Astrocyte (in vitro differentiated cells and primary cell): ENCODE measurements around the gene ASPG. TPM values are rescaled to one million over a fixed set of nuclear protein-coding genes. Genes with fewer than 3 reads are reported as not detected.

Experiments used
- DNase-seq: peaks from one replicate; pipeline ENCODE4 v3.0.0-alpha.2; 2010; ENCODE audit warnings: low read depth
- FAIRE-seq: peaks from 2 replicates; lab custom pipeline; 2011; peaks lifted over from hg19 to GRCh38; lab: Jason Lieb, UNC
- H2AFZ ChIP-seq: 2 replicates; pipeline ENCODE4 v1.6.0; 2012; ENCODE audit warnings: low read depth, low read length, inconsistent platforms
- H3K27ac ChIP-seq: 2 replicates; pipeline ENCODE4 v1.5.1; 2011; ENCODE audit warnings: low read depth, low read length, inconsistent platforms
- H3K27me3 ChIP-seq: 2 replicates; pipeline ENCODE4 v1.6.0; 2011; ENCODE audit warnings: low read length, inconsistent platforms; ENCODE audit not compliant: insufficient read depth
- H3K36me3 ChIP-seq: 2 replicates; pipeline ENCODE4 v1.5.1; 2011; ENCODE audit warnings: low read length, inconsistent platforms; ENCODE audit not compliant: insufficient read depth
- H3K4me1 ChIP-seq: 2 replicates; pipeline ENCODE4 v1.5.1; 2011; ENCODE audit warnings: low read length, inconsistent platforms; ENCODE audit not compliant: insufficient read depth
- H3K4me2 ChIP-seq: 2 replicates; pipeline ENCODE4 v1.6.0; 2012; ENCODE audit warnings: low read length, inconsistent platforms
- H3K4me3 ChIP-seq: 2 replicates; pipeline ENCODE4 v1.5.1; 2011; ENCODE audit warnings: low read depth, mild to moderate bottlenecking, low read length, inconsistent platforms; ENCODE audit not compliant: insufficient read depth
- H3K79me2 ChIP-seq: 2 replicates; pipeline ENCODE4 v1.6.0; 2012; ENCODE audit warnings: mild to moderate bottlenecking, low read length, inconsistent platforms; ENCODE audit not compliant: insufficient read depth
- H3K9ac ChIP-seq: 2 replicates; pipeline ENCODE4 v1.6.0; 2012; ENCODE audit warnings: mild to moderate bottlenecking, low read length, inconsistent platforms
- H3K9me3 ChIP-seq: 2 replicates; pipeline ENCODE4 v1.5.1; 2012; ENCODE audit warnings: low read depth, mild to moderate bottlenecking, low read length, inconsistent platforms; ENCODE audit not compliant: insufficient read depth
- H4K20me1 ChIP-seq: 2 replicates; pipeline ENCODE4 v1.6.0; 2012; ENCODE audit warnings: low read length, inconsistent platforms; ENCODE audit not compliant: insufficient read depth
- H3K27ac Mint-ChIP-seq: one replicate; pipeline ENCODE4 v1.8.0; 2021; ENCODE audit warnings: mild to moderate bottlenecking, mixed read lengths; ENCODE audit not compliant: unreplicated experiment
- H3K27me3 Mint-ChIP-seq: one replicate; pipeline ENCODE4 v1.8.0; 2021; ENCODE audit warnings: low read depth, mixed read lengths; ENCODE audit not compliant: unreplicated experiment
- H3K36me3 Mint-ChIP-seq: one replicate; pipeline ENCODE4 v1.8.0; 2021; ENCODE audit warnings: low read depth, mixed read lengths; ENCODE audit not compliant: unreplicated experiment
- H3K4me1 Mint-ChIP-seq: one replicate; pipeline ENCODE4 v1.8.0; 2021; ENCODE audit warnings: low read depth, mixed read lengths; ENCODE audit not compliant: unreplicated experiment
- H3K4me3 Mint-ChIP-seq: one replicate; pipeline ENCODE4 v1.8.0; 2021; ENCODE audit warnings: mild to moderate bottlenecking, moderate library complexity, mixed read lengths; ENCODE audit not compliant: unreplicated experiment
- H3K9me3 Mint-ChIP-seq: one replicate; pipeline ENCODE4 v1.8.0; 2021; ENCODE audit warnings: mild to moderate bottlenecking, mixed read lengths; ENCODE audit not compliant: unreplicated experiment
- CTCF ChIP-seq: IDR thresholded peaks from 2 replicates; pipeline ENCODE4 v1.5.1; 2011; ENCODE audit warnings: low read depth, mild to moderate bottlenecking, inconsistent platforms, low read length, moderate library complexity; ENCODE audit not compliant: insufficient read depth
- EZH2 ChIP-seq: IDR thresholded peaks from 2 replicates; pipeline ENCODE4 v1.6.1; 2012; ENCODE audit warnings: mild to moderate bottlenecking, low read length, inconsistent platforms; ENCODE audit not compliant: insufficient read depth
- total RNA-seq: library from RNA; stranded (reverse); gene quantifications from 2 replicates; pipeline ENCODE4 v1.2.1, GENCODE V29; 2021

Gene ASPG
- total RNA-seq, 1 donor from 2014 or later, result not detected

GRCh38 chr14:104128981-104129380, 43.5 kb downstream of the ASPG start:
- Histone ChIP-seq H2AFZ (no peak overlapping the region), H3K4me1 (no peaks in the 10 kb centered on the region), H4K20me1 (no peaks in the 10 kb centered on the region), H3K9ac (no peak overlapping the region), H3K4me2 (no peak overlapping the region), H3K4me3 (no peak overlapping the region), H3K27me3 (no peaks in the 10 kb centered on the region), H3K9me3 (peaks cover 9% of the 10 kb centered on the region), H3K36me3 (no peaks in the 10 kb centered on the region), H3K79me2 (no peaks in the 10 kb centered on the region), H3K27ac (no peak overlapping the region)
- no peak for DNase-seq
- H3K36me3 Mint-ChIP-seq, result peaks cover 2% of the 10 kb centered on the region
- TF ChIP-seq CTCF, result no peak
- no peak for TF ChIP-seq EZH2
- H3K27ac Mint-ChIP-seq, result no peak overlapping the region
- FAIRE-seq, result no peak
- no peaks in the 10 kb centered on the region for H3K4me1 Mint-ChIP-seq
- H3K27me3 Mint-ChIP-seq, result peaks cover 47% of the 10 kb centered on the region
- H3K4me3 Mint-ChIP-seq, result no peak overlapping the region
- H3K9me3 Mint-ChIP-seq, result peaks cover 23% of the 10 kb centered on the region

GRCh38 chr14:104129556-104129955, 44.1 kb downstream of the ASPG start:
- peaks cover 9% of the 10 kb centered on the region for H3K9me3 ChIP-seq
- Mint-ChIP-seq H3K36me3 (peaks cover 2% of the 10 kb centered on the region), H3K27ac (no peak overlapping the region), H3K4me3 (no peak overlapping the region), H3K9me3 (peaks cover 22% of the 10 kb centered on the region), H3K4me1 (no peaks in the 10 kb centered on the region), H3K27me3 (peaks cover 52% of the 10 kb centered on the region)
- no peaks in the 10 kb centered on the region for H4K20me1 ChIP-seq
- H3K4me3 ChIP-seq, result no peak overlapping the region
- no peak for FAIRE-seq
- H3K9ac ChIP-seq, result no peak overlapping the region
- H3K27ac ChIP-seq, result no peak overlapping the region
- peaks cover 2% of the 10 kb centered on the region for H3K27me3 ChIP-seq
- no peaks in the 10 kb centered on the region for H3K79me2 ChIP-seq
- no peak for TF ChIP-seq EZH2
- TF ChIP-seq CTCF, result no peak
- H3K4me2 ChIP-seq, result no peak overlapping the region
- H3K4me1 ChIP-seq, result no peaks in the 10 kb centered on the region
- no peak for DNase-seq
- no peak overlapping the region for H2AFZ ChIP-seq
- H3K36me3 ChIP-seq, result no peaks in the 10 kb centered on the region

GRCh38 chr14:104130974-104131651, 45.6 kb downstream of the ASPG start:
- no peak for TF ChIP-seq EZH2
- TF ChIP-seq CTCF, result peak; percentile 29
- no peaks in the 10 kb centered on the region for H3K36me3 ChIP-seq
- DNase-seq, result no peak
- no peak for FAIRE-seq
- H3K27ac ChIP-seq, result no peak overlapping the region
- H3K4me3 ChIP-seq, result no peak overlapping the region
- no peaks in the 10 kb centered on the region for H3K79me2 ChIP-seq
- H3K4me2 ChIP-seq, result no peak overlapping the region
- Mint-ChIP-seq H3K27me3 (peaks cover 54% of the 10 kb centered on the region), H3K36me3 (peaks cover 2% of the 10 kb centered on the region), H3K9me3 (peaks cover 15% of the 10 kb centered on the region), H3K4me3 (no peak overlapping the region), H3K4me1 (no peaks in the 10 kb centered on the region), H3K27ac (no peak overlapping the region)
- H3K9me3 ChIP-seq, result peaks cover 9% of the 10 kb centered on the region
- H2AFZ ChIP-seq, result no peak overlapping the region
- no peaks in the 10 kb centered on the region for H3K4me1 ChIP-seq
- no peak overlapping the region for H3K9ac ChIP-seq
- peaks cover 12% of the 10 kb centered on the region for H3K27me3 ChIP-seq
- no peaks in the 10 kb centered on the region for H4K20me1 ChIP-seq
